ENCODE measurements around the gene GABRA5. TPM values are rescaled to one million over a fixed set of nuclear protein-coding genes. Genes with fewer than 3 reads are reported as not detected.

GABRA5 gene
- total and polyA plus RNA-seq, 2 experiments from 2014 or later = 0.10 TPM; not detected in 1

DNA sequence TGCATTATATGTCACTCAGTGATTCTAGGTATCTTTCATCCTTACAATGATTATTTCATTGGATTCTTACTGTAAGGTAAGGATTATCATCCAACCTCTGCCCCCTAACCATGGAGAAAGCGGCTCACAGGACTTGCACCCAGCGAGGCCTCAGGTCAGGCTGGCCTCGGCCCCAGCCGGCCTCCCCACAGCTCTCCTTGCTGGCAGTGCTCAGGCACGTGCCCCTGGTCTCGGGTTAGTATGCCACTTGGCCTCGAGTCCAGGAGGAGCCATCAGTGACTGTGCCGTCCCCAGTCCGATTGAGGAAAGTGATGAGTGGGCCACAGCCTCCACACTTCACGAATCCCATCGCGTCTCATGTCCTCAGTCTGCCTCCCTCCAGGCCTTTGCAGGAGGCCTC is 68.5 kb downstream of the GABRA5 start:
- Histone ChIP-seq H3K4me2 (no peak overlapping the region), H3K27ac (no peak overlapping the region), H3K9me2 (replicated peaks; ENCODE audit: insufficient read depth) (no peaks in the 10 kb centered on the region), H3K4me1 (ENCODE audit: insufficient read depth) (no peaks in the 10 kb centered on the region), H3K27me3 (no peaks in the 10 kb centered on the region), H4K20me1 (ENCODE audit: insufficient read depth, poor library complexity, severe bottlenecking) (no peaks in the 10 kb centered on the region), H3K79me2 (no peaks in the 10 kb centered on the region), H3K9me3 (ENCODE audit: low read depth) (no peaks in the 10 kb centered on the region), H3K36me3 (replicated peaks; ENCODE audit: insufficient read depth, low read depth) (no peaks in the 10 kb centered on the region), H2AFZ (no peak overlapping the region), H3K4me3 (no peak overlapping the region)
- 90% methylated on average over 12 of the region's 12 CpGs for WGBS (ENCODE audit: low lambda C conversion rate, missing lambda C conversion rate)
- no peak for DNase-seq (ENCODE audit: low spot score)
- no peak for TF ChIP-seq EZH2phosphoT487 (IDR thresholded peaks at IDR 0.05; ENCODE audit: low read depth, severe bottlenecking, unreplicated experiment)

DNA sequence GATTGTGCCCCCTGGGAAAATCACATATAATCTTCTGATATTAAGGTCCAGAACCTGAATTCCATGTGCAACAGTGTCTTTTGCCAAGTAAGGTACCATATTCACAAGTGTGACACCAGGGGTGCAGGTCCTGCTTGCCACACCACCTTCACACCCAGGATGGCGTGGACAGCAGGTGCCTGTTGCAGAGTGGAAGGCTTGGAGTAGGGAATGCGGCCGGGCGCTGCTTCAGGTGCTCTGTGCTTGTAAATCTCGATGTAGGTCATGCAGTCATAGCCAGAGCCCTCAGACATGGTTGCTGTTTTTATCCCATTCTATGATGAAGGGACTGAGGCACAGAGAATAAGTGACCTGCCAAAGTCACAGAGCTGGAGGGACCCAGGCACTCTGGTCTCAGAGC is 69.6 kb downstream of the GABRA5 start:
- no peak for TF ChIP-seq EZH2 (IDR thresholded peaks at IDR 0.05; ENCODE audit: borderline replicate concordance)
- TF ChIP-seq, protein P1, sequence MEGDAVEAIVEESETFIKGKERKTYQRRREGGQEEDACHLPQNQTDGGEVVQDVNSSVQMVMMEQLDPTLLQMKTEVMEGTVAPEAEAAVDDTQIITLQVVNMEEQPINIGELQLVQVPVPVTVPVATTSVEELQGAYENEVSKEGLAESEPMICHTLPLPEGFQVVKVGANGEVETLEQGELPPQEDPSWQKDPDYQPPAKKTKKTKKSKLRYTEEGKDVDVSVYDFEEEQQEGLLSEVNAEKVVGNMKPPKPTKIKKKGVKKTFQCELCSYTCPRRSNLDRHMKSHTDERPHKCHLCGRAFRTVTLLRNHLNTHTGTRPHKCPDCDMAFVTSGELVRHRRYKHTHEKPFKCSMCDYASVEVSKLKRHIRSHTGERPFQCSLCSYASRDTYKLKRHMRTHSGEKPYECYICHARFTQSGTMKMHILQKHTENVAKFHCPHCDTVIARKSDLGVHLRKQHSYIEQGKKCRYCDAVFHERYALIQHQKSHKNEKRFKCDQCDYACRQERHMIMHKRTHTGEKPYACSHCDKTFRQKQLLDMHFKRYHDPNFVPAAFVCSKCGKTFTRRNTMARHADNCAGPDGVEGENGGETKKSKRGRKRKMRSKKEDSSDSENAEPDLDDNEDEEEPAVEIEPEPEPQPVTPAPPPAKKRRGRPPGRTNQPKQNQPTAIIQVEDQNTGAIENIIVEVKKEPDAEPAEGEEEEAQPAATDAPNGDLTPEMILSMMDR (IDR thresholded peaks at IDR 0.05; ENCODE audit: poor library complexity) = no peak
- no peak for TF ChIP-seq EZH2phosphoT487 (IDR thresholded peaks at IDR 0.05; ENCODE audit: low read depth, severe bottlenecking, unreplicated experiment)
- Histone ChIP-seq H3K4me2 (no peak overlapping the region), H4K20me1 (ENCODE audit: insufficient read depth, poor library complexity, severe bottlenecking) (no peaks in the 10 kb centered on the region), H3K36me3 (replicated peaks; ENCODE audit: insufficient read depth, low read depth) (no peaks in the 10 kb centered on the region), H3K4me1 (ENCODE audit: insufficient read depth) (no peaks in the 10 kb centered on the region), H3K79me2 (no peaks in the 10 kb centered on the region), H3K9me2 (replicated peaks; ENCODE audit: insufficient read depth) (no peaks in the 10 kb centered on the region), H3K27me3 (no peaks in the 10 kb centered on the region), H3K9me3 (ENCODE audit: low read depth) (no peaks in the 10 kb centered on the region), H3K4me3 (no peak overlapping the region), H2AFZ (no peak overlapping the region), H3K27ac (no peak overlapping the region)
- WGBS (ENCODE audit: low lambda C conversion rate, missing lambda C conversion rate) = 90% methylated on average over 5 of the region's 5 CpGs
- DNase-seq (ENCODE audit: low spot score) = no peak

DNA sequence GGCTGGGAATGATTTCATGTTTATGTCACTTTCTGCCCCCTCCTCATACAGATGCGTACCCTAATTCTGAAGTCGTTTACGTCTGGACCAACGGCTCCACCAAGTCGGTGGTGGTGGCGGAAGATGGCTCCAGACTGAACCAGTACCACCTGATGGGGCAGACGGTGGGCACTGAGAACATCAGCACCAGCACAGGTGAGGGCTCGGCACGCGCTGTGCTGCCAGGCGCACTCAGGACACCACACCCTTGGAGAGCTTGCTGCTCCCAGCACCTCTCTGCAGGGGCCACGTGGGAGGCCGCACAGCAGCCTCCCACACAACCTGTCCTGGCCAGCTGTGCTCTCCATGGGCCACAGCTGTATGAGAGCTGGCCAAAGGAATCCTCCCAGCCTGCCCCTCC is 70.3 kb downstream of the GABRA5 start:
- WGBS (ENCODE audit: low lambda C conversion rate, missing lambda C conversion rate) = 94% methylated on average over 13 of the region's 13 CpGs
- Histone ChIP-seq H3K79me2 (no peaks in the 10 kb centered on the region), H2AFZ (no peak overlapping the region), H3K4me1 (ENCODE audit: insufficient read depth) (no peaks in the 10 kb centered on the region), H3K9me3 (ENCODE audit: low read depth) (no peaks in the 10 kb centered on the region), H3K36me3 (replicated peaks; ENCODE audit: insufficient read depth, low read depth) (no peaks in the 10 kb centered on the region), H3K27me3 (no peaks in the 10 kb centered on the region), H3K4me2 (no peak overlapping the region), H3K4me3 (no peak overlapping the region), H3K27ac (no peak overlapping the region), H4K20me1 (ENCODE audit: insufficient read depth, poor library complexity, severe bottlenecking) (no peaks in the 10 kb centered on the region), H3K9me2 (replicated peaks; ENCODE audit: insufficient read depth) (no peaks in the 10 kb centered on the region)
- DNase-seq (ENCODE audit: low spot score) = no peak
- TF ChIP-seq, protein P1 (IDR thresholded peaks at IDR 0.05; ENCODE audit: poor library complexity) = no peak
- no peak for TF ChIP-seq EZH2 (IDR thresholded peaks at IDR 0.05; ENCODE audit: borderline replicate concordance)
- TF ChIP-seq EZH2phosphoT487 (IDR thresholded peaks at IDR 0.05; ENCODE audit: low read depth, severe bottlenecking, unreplicated experiment) = no peak

DNA sequence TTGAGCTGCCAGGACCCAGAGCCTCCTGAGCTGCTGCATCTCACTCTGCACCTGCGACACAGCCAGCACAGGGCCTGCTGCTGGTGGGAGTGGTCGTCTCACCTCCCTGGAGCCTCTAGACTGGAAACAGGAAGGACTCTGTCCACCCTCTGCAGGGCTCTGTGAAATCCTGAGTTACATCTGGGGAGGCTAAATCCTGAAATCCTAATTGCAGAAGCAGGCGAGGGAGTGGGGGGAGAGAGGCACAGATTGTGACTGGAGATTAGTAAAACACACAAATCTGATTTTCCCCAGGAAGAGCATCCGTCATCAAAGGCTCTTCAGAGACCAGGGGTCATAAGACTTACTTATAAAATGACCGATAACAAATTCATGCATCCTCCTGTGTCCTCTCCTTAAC is 72.5 kb downstream of the GABRA5 start:
- Histone ChIP-seq H4K20me1 (ENCODE audit: insufficient read depth, poor library complexity, severe bottlenecking) (no peaks in the 10 kb centered on the region), H3K4me1 (ENCODE audit: insufficient read depth) (no peaks in the 10 kb centered on the region), H3K9me3 (ENCODE audit: low read depth) (no peaks in the 10 kb centered on the region), H2AFZ (no peak overlapping the region), H3K9me2 (replicated peaks; ENCODE audit: insufficient read depth) (no peaks in the 10 kb centered on the region), H3K27me3 (no peaks in the 10 kb centered on the region), H3K36me3 (replicated peaks; ENCODE audit: insufficient read depth, low read depth) (no peaks in the 10 kb centered on the region), H3K4me3 (no peak overlapping the region), H3K79me2 (no peaks in the 10 kb centered on the region), H3K27ac (no peak overlapping the region), H3K4me2 (no peak overlapping the region)
- TF ChIP-seq, protein P1 (IDR thresholded peaks at IDR 0.05; ENCODE audit: poor library complexity) = no peak
- no peak for TF ChIP-seq EZH2 (IDR thresholded peaks at IDR 0.05; ENCODE audit: borderline replicate concordance)
- no peak for TF ChIP-seq EZH2phosphoT487 (IDR thresholded peaks at IDR 0.05; ENCODE audit: low read depth, severe bottlenecking, unreplicated experiment)
- WGBS (ENCODE audit: low lambda C conversion rate, missing lambda C conversion rate) = 69% methylated on average over 5 of the region's 5 CpGs
- no peak for DNase-seq (ENCODE audit: low spot score)

Measured in hepatocyte (in vitro differentiated cells).